Measurements from ENCODE around the gene DCDC2.

DNA sequence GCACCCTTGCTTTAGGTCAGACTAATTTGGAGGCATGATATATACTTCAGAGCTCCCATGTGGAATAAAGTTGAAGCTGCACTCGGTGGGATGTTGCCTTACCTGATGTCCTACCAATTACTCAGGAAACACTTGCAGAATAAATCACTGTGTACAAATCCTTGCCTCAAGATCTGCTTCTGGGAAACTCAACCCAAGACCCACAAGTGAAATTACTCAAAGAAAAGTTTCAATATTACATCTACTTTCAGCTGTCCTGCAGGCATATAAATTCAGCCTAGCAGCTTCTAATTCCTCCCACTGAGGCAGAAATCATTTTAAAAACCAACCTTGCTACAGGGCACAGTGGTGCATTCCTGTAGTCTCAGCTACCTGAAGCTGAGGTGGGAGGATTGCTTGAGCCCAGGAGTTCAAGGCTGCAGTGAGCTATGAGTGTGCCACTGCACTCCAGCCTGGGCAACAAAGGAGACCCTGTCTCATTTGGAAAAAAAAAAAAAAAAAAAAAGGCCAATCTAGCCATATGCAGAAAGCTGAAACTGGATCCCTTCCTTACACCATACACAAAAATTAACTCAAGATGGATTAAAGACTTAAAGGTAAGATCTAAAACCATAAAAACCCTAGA is 20.7 kb upstream of the DCDC2 start:
- TF ChIP-seq RAD21 (IDR thresholded peaks at IDR 0.05) (no peak), EGR1 (IDR thresholded peaks at IDR 0.05; ENCODE audit: low read depth in 2 of 2) (no peak), YY1 (IDR thresholded peaks at IDR 0.05) (no peak), TAF1 (conservative IDR thresholded peaks at IDR 0.05) (no peak), HNF4G (IDR thresholded peaks at IDR 0.05) (no peak), FOXA1 (IDR thresholded peaks at IDR 0.05) (no peak)
- TF ChIP-seq, protein P1, sequence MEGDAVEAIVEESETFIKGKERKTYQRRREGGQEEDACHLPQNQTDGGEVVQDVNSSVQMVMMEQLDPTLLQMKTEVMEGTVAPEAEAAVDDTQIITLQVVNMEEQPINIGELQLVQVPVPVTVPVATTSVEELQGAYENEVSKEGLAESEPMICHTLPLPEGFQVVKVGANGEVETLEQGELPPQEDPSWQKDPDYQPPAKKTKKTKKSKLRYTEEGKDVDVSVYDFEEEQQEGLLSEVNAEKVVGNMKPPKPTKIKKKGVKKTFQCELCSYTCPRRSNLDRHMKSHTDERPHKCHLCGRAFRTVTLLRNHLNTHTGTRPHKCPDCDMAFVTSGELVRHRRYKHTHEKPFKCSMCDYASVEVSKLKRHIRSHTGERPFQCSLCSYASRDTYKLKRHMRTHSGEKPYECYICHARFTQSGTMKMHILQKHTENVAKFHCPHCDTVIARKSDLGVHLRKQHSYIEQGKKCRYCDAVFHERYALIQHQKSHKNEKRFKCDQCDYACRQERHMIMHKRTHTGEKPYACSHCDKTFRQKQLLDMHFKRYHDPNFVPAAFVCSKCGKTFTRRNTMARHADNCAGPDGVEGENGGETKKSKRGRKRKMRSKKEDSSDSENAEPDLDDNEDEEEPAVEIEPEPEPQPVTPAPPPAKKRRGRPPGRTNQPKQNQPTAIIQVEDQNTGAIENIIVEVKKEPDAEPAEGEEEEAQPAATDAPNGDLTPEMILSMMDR (IDR thresholded peaks at IDR 0.05; ENCODE audit: low read depth, low read length, missing input control), result no peak
- TF ChIP-seq, protein P2, sequence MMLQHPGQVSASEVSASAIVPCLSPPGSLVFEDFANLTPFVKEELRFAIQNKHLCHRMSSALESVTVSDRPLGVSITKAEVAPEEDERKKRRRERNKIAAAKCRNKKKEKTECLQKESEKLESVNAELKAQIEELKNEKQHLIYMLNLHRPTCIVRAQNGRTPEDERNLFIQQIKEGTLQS (IDR thresholded peaks at IDR 0.05), result no peak
- TF ChIP-seq, protein P3, sequence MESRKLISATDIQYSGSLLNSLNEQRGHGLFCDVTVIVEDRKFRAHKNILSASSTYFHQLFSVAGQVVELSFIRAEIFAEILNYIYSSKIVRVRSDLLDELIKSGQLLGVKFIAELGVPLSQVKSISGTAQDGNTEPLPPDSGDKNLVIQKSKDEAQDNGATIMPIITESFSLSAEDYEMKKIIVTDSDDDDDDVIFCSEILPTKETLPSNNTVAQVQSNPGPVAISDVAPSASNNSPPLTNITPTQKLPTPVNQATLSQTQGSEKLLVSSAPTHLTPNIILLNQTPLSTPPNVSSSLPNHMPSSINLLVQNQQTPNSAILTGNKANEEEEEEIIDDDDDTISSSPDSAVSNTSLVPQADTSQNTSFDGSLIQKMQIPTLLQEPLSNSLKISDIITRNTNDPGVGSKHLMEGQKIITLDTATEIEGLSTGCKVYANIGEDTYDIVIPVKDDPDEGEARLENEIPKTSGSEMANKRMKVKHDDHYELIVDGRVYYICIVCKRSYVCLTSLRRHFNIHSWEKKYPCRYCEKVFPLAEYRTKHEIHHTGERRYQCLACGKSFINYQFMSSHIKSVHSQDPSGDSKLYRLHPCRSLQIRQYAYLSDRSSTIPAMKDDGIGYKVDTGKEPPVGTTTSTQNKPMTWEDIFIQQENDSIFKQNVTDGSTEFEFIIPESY (IDR thresholded peaks at IDR 0.05), result no peak
- TF ChIP-seq, protein P4, sequence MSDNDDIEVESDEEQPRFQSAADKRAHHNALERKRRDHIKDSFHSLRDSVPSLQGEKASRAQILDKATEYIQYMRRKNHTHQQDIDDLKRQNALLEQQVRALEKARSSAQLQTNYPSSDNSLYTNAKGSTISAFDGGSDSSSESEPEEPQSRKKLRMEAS (IDR thresholded peaks at IDR 0.05), result no peak
- TF ChIP-seq, protein P5, sequence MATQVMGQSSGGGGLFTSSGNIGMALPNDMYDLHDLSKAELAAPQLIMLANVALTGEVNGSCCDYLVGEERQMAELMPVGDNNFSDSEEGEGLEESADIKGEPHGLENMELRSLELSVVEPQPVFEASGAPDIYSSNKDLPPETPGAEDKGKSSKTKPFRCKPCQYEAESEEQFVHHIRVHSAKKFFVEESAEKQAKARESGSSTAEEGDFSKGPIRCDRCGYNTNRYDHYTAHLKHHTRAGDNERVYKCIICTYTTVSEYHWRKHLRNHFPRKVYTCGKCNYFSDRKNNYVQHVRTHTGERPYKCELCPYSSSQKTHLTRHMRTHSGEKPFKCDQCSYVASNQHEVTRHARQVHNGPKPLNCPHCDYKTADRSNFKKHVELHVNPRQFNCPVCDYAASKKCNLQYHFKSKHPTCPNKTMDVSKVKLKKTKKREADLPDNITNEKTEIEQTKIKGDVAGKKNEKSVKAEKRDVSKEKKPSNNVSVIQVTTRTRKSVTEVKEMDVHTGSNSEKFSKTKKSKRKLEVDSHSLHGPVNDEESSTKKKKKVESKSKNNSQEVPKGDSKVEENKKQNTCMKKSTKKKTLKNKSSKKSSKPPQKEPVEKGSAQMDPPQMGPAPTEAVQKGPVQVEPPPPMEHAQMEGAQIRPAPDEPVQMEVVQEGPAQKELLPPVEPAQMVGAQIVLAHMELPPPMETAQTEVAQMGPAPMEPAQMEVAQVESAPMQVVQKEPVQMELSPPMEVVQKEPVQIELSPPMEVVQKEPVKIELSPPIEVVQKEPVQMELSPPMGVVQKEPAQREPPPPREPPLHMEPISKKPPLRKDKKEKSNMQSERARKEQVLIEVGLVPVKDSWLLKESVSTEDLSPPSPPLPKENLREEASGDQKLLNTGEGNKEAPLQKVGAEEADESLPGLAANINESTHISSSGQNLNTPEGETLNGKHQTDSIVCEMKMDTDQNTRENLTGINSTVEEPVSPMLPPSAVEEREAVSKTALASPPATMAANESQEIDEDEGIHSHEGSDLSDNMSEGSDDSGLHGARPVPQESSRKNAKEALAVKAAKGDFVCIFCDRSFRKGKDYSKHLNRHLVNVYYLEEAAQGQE (IDR thresholded peaks at IDR 0.05), result no peak

Measured in liver (tissue), 3 donors.